Fibroblast of mammary gland (primary cell): ENCODE results near the gene WDFY3.
"Not testable (repeated sequence)": the region's sequence is repeated elsewhere in the genome, so short reads cannot be mapped to it uniquely, and the experiment has no call there.

Experiments used
- DNase-seq: peaks from one replicate; pipeline ENCODE4 v3.0.0-alpha.2; 2010; ENCODE audit warnings: low read depth
- H3K4me3 ChIP-seq: 2 replicates; pipeline ENCODE4 v1.5.1; 2011; ENCODE audit warnings: low read depth, mild to moderate bottlenecking, low read length, moderate library complexity; ENCODE audit not compliant: control insufficient read depth
- CTCF ChIP-seq: conservative IDR thresholded peaks from 2 replicates; pipeline ENCODE4 v1.5.1; 2011; ENCODE audit warnings: low read depth, low read length, inconsistent platforms; ENCODE audit not compliant: control insufficient read depth, insufficient read depth

The WDFY3 gene

GRCh38 chr4:84683064-84683850, 283.2 kb downstream of the WDFY3 start:
- no peak for TF ChIP-seq CTCF
- DNase-seq: peak; percentile 20
- H3K4me3 ChIP-seq: no peak overlapping the region

- not testable (repeated sequence) for DNase-seq, H3K4me3 ChIP-seq
Observed at GRCh38 chr4:84682661-84683060, 283.8 kb downstream of the WDFY3 start.

- TF ChIP-seq CTCF: no peak
- H3K4me3 ChIP-seq: no peak overlapping the region
- DNase-seq: peak; percentile 67
Observed at GRCh38 chr4:84681486-84682274, 284.8 kb downstream of the WDFY3 start.

- H3K4me3 ChIP-seq: no peak overlapping the region
- DNase-seq: no peak
- TF ChIP-seq CTCF: no peak
Observed at GRCh38 chr4:84680956-84681355, 285.5 kb downstream of the WDFY3 start.

GRCh38 chr4:84678976-84679744, 287.3 kb downstream of the WDFY3 start:
- no peak overlapping the region for H3K4me3 ChIP-seq
- peak; percentile 7 for DNase-seq
- TF ChIP-seq CTCF: no peak

GRCh38 chr4:84677995-84678394, 288.5 kb downstream of the WDFY3 start:
- peak; percentile 32 for DNase-seq
- no peak overlapping the region for H3K4me3 ChIP-seq
- TF ChIP-seq CTCF: no peak
